DOHH2 (cell line): ENCODE results near the gene CNTN5.

Experiments
- EZH2phosphoT487 ChIP-seq: fragments of 200-600 bp; sonication (generic); IDR thresholded peaks from 2 replicates; pipeline ENCODE4 v1.6.1; 2017; ENCODE audit warnings: borderline replicate concordance, mild to moderate bottlenecking, antibody characterized with exemption, low read length, moderate library complexity, mixed read lengths
- TF ChIP-seq, protein P1 (sequence below): fragments of 200-600 bp; sonication (generic); IDR thresholded peaks from one replicate; pipeline ENCODE4 v1.5.1; 2014; ENCODE audit warnings: antibody characterized with exemption, mild to moderate bottlenecking, low read depth, low read length; ENCODE audit not compliant: poor library complexity, severe bottlenecking

DNA sequence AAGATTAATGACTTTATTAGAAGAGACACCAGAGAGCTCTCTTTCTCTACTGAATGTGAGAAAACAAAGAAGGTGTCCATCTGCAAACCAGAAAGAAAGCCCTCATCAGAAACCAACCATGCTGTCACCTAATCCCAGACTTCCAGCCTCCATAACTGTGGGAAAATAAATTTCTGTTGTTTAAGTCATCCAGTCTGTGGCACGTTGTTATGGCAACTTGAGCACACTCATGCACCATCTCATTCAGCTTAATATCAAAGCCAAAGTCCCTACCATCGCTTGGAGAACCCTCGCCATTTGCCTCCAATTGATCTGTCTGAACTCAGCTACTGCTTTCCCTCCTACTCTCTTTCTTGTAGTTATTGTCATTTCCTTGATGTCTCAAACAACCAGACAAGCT, 900.2 kb downstream of the CNTN5 start:
- TF ChIP-seq, protein P1, sequence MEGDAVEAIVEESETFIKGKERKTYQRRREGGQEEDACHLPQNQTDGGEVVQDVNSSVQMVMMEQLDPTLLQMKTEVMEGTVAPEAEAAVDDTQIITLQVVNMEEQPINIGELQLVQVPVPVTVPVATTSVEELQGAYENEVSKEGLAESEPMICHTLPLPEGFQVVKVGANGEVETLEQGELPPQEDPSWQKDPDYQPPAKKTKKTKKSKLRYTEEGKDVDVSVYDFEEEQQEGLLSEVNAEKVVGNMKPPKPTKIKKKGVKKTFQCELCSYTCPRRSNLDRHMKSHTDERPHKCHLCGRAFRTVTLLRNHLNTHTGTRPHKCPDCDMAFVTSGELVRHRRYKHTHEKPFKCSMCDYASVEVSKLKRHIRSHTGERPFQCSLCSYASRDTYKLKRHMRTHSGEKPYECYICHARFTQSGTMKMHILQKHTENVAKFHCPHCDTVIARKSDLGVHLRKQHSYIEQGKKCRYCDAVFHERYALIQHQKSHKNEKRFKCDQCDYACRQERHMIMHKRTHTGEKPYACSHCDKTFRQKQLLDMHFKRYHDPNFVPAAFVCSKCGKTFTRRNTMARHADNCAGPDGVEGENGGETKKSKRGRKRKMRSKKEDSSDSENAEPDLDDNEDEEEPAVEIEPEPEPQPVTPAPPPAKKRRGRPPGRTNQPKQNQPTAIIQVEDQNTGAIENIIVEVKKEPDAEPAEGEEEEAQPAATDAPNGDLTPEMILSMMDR = no peak
- TF ChIP-seq EZH2phosphoT487 = no peak
